ENCODE measurements around the gene IRGC.

The IRGC gene

DNA sequence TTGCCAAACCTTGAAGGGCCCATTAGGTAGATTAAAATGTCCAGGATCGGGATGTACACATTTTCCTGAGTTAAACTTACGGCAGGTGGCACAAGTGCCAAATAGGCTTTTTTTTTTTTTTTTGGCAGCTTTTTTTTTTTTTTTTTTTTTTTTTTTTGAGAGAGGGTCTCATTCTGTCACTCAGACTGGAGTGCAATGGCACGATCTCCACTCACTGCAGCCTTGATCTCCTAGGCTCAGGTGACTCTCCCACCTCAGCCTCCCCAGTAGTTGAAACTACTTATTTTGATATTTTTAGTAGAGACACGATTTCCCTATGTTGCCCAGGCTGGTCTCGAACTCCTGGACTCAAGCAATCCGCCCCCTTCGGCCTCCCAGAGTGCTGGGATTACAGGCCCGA is 9.0 kb downstream of the IRGC start:
- DNase-seq (ENCODE audit: low read depth) = no peak

- DNase-seq (ENCODE audit: low read depth) = no peak
Measured at GRCh38 chr19:43725468-43725867, 9.6 kb downstream of the IRGC start.

DNA sequence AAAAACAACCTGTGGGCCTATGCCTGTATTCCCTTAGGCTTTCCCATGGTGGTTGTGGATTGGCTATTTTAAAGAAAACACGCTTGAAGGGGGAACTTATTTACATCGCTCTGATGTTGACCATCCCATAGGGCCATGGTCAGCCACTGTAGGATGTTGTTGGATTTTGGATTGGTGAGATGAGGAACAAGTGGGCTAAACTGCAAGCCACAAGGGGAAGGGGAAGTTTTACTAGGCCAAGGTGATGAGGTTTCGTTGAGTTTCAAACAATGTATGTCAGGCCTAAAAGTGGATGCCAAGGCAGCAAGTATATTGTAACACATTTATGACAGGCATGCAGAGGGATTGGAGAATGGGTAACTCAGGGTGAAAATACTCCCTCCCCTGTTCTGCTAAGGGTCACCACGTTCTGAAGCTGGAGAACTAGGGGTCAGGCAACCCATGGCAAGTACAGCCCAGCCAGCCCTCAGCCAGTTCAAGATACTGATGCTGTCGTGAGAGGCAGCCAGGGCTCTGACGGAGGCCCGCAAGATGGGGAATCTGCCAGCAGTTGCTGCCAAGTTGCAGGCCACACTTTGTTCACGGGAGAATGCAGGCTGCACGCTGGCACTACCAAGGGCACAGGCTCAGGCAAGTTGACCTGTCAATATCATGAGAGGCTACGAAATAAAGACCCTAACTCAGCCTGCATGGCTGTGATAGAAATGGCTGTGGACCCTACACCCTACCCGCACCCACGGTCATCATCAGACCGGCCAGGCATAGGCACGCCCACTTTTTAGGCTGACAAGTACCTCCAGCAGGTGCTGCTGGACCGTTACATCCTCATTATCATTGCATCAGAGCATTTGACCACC is 11.1 kb downstream of the IRGC start:
- no peak for DNase-seq (ENCODE audit: low read depth)

DNA sequence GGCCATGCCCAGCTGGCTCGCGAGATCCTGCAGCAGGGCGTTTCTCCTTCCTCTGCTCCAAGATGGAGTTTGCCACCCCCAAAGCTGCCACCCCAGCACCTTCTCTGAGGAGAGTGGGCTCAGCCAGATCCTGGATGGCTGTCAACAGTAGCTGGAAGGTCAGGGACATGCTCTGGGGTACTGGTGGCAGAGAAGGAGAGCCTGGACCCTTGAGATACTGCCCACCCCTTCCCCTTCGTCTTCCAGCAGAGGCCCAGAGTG is 11.6 kb downstream of the IRGC start:
- DNase-seq (ENCODE audit: low read depth) = no peak

DNA sequence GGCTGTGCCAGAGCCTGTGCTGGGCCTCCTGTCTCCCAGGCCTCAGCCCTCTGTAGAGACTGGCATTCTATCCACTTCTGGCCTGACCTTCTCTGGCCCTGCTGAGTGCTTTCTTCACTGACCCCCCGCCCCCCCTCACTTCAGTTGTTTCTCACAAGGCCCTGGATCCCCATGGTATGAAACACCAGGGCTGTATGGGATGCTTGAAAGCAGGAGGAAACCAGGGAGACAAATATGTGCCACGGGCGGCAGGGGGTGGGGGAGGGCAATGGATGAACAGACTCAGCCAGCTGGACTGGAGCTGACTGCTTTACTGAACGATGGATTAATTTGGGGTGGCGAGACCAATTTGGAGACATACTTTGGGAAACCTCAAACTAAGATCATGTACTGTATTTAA is 14.0 kb downstream of the IRGC start:
- no peak for DNase-seq (ENCODE audit: low read depth)

GRCh38 chr19:43731346-43731745 is 15.5 kb downstream of the IRGC start:
- no peak for DNase-seq (ENCODE audit: low read depth)

- no peak for DNase-seq (ENCODE audit: low read depth)
Measured at GRCh38 chr19:43731846-43732245, 16.0 kb downstream of the IRGC start.

DNA sequence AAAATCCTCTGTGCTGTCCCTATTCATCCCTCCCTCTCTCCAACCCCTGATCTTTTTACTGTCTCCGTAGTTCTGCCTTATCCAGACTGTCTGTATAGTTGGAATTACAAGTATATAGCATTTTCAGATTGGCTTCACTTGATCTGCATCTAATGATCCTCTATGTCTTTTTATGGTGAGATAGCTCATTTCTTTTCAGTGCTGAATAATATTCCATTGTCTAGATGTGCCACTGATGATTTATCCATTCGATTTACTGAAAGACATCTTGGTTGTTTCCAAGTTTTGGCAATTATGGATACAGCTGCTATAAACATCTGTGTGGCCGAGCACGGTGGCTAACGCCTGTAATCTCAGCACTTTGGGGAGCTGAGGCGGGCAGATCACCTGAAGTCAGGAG is 19.1 kb downstream of the IRGC start:
- no peak for DNase-seq (ENCODE audit: low read depth)

- DNase-seq (ENCODE audit: low read depth) = no peak
Measured at GRCh38 chr19:43735957-43736356, 20.1 kb downstream of the IRGC start.

GRCh38 chr19:43738780-43739211 is 22.9 kb downstream of the IRGC start:
- no peak for DNase-seq (ENCODE audit: low read depth)

DNA sequence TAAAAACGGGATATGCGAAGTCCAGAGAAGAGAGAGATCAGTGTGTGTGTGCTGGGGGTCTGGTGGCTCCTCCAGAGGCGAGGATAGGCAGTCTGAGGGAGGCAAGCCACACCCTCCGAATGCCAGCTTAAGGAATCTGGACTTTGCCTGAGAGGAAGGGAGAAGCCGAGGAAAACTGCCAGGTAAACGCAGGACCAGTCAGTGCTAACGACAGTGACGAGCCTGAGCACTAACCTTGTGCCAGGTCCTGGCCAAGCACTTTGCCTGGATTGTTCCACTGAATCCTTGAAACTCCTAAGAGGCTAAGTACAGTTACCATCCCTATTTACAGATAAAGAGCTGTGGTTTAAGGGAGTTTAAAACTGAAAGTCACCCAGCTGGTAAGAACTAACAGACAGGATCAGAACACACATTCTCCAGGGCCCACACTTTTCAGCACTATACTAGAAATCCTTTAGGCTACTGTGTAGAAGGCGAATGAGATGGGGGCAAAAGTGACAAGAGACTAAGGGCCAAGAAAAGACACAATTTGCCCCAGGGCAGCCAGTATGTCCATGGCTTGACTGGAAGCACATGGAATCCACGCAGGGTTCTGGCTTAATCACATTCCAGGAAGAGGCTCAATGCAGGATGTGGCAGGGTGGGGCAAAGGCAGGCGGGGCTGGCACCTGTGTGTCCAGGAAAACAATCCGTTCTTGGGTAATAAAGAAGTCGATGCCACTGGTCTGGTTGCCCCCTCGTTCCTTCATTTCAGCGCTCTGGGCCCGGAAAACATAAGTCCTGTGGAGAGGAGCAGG is 23.8 kb downstream of the IRGC start:
- no peak for DNase-seq (ENCODE audit: low read depth)

- no peak for DNase-seq (ENCODE audit: low read depth)
Measured at GRCh38 chr19:43741075-43741825, 25.4 kb downstream of the IRGC start.

GRCh38 chr19:43743059-43743458 is 27.2 kb downstream of the IRGC start:
- no peak for DNase-seq (ENCODE audit: low read depth)

DNA sequence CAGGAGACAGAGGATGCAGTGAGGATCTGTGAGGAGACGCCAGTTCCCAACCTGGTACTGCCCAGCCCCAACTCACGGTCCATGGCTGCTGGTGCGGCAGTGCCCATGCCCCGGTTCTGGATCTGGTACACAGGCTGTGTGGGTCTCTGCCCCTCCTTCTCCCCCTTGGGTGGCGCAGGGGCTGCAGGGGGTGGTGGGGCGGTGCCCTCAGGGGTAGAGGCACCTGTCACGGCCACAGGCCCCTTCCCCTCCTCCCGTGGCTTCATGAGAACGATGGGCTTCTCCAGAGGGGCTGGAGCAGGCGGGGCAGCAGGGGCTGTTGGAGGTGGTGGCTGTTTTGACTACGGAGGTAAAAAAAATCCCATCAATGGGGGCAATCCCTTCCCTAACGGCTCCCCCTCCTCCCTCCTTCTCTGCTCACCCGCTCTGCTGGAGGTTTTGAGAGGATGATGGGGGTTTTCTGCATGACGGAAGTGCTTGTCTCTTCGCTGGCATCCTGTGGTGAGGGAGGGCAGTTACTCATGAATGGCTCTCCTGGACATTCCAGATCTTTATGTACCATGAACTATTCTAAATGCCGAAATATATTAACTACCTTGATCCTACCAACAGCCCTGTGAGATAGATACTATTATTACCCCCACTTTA is 31.8 kb downstream of the IRGC start:
- DNase-seq (ENCODE audit: low read depth) = no peak

DNA sequence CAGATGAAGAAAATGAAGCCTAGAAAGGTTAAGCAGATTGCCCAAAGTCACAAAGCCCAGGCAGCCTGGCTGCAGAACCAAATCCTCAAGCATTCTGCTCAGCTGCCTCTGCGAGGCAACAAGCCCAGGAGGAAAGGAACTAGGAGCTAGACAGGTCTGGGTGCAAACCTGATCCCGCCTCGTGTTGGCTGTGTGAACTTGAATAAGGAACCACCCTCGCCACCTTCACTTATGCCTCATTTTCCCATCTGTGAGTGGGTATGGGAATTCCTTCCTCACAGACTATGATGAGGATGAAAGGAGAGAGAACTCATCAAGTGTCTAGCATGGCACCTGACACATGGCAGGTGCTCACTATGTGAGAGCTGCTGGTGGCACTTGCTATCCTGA is 32.3 kb downstream of the IRGC start:
- no peak for DNase-seq (ENCODE audit: low read depth)

GRCh38 chr19:43748685-43749084 is 32.8 kb downstream of the IRGC start:
- DNase-seq (ENCODE audit: low read depth) = no peak

GRCh38 chr19:43749152-43749551 is 33.3 kb downstream of the IRGC start:
- no peak for DNase-seq (ENCODE audit: low read depth)

DNA sequence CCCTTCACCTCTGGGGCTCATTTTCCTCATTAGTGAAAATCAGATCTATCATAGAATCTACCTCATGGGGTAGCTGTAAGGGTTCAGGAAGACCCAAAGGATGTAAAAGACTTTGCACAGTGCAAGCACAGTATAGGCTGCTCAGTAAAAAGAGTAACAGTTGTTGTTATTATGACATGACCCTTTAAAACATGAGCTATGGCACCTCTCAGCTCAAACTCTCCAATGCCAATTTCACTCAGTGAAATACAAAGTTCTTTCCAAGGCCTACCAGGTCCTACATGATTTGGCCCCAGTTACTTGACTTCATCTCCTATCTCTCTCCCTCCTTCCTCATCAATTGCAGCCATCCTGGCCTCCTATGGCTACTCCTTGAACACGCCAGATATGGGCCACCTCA is 34.0 kb downstream of the IRGC start:
- no peak for DNase-seq (ENCODE audit: low read depth)

DNA sequence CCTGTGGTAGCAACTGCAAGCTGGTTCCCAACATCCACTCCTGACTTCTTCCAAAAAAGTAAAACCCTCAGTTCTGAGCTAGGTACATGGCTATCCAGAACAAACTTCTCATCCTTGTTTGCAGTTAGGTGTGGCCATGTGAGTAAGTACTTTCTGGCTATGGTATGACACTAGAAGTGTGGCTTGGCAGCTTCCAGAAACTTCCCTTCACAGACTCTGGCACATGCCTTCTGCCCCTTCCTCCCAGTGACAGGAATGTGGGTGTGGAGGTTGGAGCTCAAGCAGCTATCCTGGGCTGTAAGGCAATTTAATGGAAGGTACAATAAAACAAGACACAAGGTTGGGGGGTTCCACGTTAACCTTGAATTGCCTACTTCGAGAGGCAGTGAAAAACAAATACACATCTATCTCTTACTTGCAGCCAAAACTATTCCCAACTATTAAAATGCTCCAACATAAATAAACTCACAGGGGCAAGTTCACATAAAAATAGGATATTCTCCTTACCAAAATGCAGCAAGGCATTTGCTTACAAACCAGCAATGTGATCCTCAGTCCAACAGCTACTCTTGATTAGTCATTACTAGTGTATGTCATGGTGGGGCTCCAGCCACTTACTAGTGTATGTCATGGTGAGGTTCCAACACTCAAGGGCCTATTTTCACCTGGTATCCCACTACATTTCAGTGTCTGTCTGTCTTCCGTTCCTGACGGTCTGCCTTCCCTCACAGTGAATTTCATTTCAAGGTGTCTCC is 35.8 kb downstream of the IRGC start:
- DNase-seq (ENCODE audit: low read depth) = no peak

DNA sequence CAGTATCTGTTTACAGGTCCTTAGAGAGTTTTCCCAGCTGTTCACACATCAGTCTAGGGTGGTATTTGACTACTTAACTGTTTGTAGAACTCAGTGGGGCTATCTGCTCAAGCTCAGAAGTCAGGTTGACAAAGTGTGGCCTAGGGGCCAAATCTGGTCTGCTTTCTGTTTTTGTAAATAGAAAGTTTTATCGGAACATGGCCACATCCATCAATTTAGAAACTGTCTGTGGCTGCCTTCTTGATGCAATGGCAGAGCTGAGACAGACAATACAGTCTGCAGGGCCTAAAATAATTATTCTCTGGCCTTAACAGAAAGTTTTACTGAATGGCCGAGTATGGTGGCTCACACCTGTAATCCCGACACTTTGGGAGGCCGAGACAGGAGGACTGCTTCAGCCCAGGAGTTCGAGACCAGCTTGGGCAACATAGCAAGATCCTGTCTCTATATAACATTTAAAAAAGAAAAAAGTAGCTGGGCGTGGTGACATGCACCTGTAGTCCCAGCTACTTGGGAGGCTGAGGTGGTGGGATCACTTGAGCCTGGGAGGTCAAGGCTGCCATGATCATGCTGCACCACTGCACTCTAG is 36.5 kb downstream of the IRGC start:
- DNase-seq (ENCODE audit: low read depth) = no peak

DNA sequence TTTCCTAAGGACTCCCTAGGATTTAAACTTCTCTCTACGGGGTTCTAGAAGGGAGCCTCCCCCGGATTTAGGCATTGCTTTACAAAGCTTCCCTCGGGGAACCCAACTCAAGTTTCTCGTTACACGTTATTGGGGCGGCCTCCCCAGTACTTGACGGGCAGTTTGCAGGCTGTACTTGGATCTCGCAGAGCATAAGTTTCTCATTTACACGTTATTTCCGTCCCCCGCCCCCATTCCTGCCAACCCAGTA is 38.3 kb downstream of the IRGC start:
- no peak for DNase-seq (ENCODE audit: low read depth)

All from activated T-helper 1 cell treated with Interleukin-2 at 50 U/mL for 16 hours (primary cell).